Cardiac muscle cell (in vitro differentiated cells and primary cell): ENCODE results near the gene GNB2. TPM values are rescaled to one million over a fixed set of nuclear protein-coding genes. Genes with fewer than 3 reads are reported as not detected.

Experiments
- DNase-seq, 2 donors: peaks; one replicate each; pipeline versions ENCODE4 v3.0.0 to v3.0.0-alpha.2; 2010 to 2017; ENCODE audit warnings: low read depth in 1 of 2, low spot score in 1 of 2
- H3K27ac ChIP-seq: fragments of 200-600 bp; sonication (generic); 2 replicates; pipeline ENCODE4 v1.5.1; 2016
- H3K27me3 ChIP-seq: fragments of 200-600 bp; sonication (generic); 2 replicates; pipeline ENCODE4 v1.6.0; 2016; ENCODE audit warnings: control low read depth
- H3K36me3 ChIP-seq: fragments of 200-600 bp; sonication (generic); 2 replicates; pipeline ENCODE4 v1.5.1; 2016; ENCODE audit warnings: control low read depth
- H3K4me1 ChIP-seq: fragments of 200-600 bp; sonication (generic); 2 replicates; pipeline ENCODE4 v1.8.1; 2017; ENCODE audit warnings: low read depth, mild to moderate bottlenecking, mixed run types
- H3K4me3 ChIP-seq: fragments of 200-600 bp; sonication (generic); 2 replicates; pipeline ENCODE4 v1.5.1; 2016; ENCODE audit warnings: mild to moderate bottlenecking
- H3K9me3 ChIP-seq: fragments of 200-600 bp; sonication (generic); 2 replicates; pipeline ENCODE4 v1.5.1; 2017; ENCODE audit warnings: low read depth, mild to moderate bottlenecking, control low read depth
- polyA plus RNA-seq: library from polyadenylated mRNA; unstranded; fragments of >200 nt; fragmentation: Nextera tagmentation; extraction: Ambion mirVana; gene quantifications from 2 replicates; pipeline ENCODE4 v1.2.1, GENCODE V29; 2016
- total RNA-seq: library from RNA; depleted of rRNA; stranded (reverse); fragments of >200 nt; gene quantifications from 2 replicates; pipeline ENCODE4 v1.2.3, GENCODE V29; 2016
- TF ChIP-seq, protein P1 (sequence below): IDR thresholded peaks from 2 replicates; pipeline ENCODE4 v1.5.1; 2012; ENCODE audit warnings: low read depth, mild to moderate bottlenecking, low read length

Gene GNB2
- total and polyA plus RNA-seq, 2 experiments from 2014 or later, result 234 to 241 TPM

DNA sequence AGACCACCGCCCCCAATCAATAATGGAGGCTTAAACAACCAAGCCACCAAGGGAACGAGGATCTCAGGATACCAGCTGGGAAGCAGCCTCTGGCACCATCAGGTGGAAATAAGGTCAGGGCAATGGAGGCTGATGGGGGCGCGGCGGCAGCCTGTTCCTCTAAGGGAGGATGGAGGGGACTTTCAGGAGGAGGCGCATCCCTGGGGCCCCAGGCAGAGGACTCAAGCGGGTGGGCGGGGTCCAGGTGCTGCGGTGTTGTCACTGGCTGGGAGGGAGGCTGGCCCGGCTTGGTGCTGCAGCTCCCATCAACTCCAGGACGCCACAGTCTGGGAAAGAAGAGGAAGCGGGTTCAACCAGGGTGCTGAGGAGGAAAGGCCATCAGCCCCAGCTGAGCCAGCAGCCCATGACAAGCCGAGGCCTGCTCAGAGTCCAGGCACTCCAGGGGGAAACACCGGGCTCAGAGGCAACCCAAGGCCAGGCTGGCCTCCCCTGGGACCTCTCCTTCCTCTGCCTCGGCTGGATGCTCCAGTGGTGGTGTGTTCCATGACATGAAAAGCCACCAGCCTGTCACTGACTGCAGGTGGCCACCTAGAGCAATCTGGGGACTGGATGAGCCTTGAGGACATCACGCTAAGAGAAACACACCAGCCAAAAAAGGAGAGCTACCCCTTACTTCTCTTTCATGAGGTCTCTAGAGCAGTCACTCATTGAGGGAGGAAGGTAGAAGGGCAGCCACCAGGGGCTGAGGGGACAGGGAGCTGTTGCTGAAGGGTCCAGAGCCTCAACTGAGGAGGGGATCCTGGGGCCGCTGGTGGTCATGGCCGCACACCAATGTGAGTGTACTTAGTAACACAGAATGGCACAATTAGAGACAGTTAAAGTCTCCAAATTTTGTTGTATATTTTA lies 15.9 kb downstream of the GNB2 start:
- H3K4me1 ChIP-seq, result peaks cover 16% of the 10 kb centered on the region
- H3K36me3 ChIP-seq, result peaks cover 28% of the 10 kb centered on the region
- H3K27me3 ChIP-seq, result no peaks in the 10 kb centered on the region
- TF ChIP-seq, protein P1, sequence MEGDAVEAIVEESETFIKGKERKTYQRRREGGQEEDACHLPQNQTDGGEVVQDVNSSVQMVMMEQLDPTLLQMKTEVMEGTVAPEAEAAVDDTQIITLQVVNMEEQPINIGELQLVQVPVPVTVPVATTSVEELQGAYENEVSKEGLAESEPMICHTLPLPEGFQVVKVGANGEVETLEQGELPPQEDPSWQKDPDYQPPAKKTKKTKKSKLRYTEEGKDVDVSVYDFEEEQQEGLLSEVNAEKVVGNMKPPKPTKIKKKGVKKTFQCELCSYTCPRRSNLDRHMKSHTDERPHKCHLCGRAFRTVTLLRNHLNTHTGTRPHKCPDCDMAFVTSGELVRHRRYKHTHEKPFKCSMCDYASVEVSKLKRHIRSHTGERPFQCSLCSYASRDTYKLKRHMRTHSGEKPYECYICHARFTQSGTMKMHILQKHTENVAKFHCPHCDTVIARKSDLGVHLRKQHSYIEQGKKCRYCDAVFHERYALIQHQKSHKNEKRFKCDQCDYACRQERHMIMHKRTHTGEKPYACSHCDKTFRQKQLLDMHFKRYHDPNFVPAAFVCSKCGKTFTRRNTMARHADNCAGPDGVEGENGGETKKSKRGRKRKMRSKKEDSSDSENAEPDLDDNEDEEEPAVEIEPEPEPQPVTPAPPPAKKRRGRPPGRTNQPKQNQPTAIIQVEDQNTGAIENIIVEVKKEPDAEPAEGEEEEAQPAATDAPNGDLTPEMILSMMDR, result no peak
- DNase-seq, result no peak
- no peak overlapping the region for H3K4me3 ChIP-seq
- no peak overlapping the region for H3K27ac ChIP-seq
- no peaks in the 10 kb centered on the region for H3K9me3 ChIP-seq

DNA sequence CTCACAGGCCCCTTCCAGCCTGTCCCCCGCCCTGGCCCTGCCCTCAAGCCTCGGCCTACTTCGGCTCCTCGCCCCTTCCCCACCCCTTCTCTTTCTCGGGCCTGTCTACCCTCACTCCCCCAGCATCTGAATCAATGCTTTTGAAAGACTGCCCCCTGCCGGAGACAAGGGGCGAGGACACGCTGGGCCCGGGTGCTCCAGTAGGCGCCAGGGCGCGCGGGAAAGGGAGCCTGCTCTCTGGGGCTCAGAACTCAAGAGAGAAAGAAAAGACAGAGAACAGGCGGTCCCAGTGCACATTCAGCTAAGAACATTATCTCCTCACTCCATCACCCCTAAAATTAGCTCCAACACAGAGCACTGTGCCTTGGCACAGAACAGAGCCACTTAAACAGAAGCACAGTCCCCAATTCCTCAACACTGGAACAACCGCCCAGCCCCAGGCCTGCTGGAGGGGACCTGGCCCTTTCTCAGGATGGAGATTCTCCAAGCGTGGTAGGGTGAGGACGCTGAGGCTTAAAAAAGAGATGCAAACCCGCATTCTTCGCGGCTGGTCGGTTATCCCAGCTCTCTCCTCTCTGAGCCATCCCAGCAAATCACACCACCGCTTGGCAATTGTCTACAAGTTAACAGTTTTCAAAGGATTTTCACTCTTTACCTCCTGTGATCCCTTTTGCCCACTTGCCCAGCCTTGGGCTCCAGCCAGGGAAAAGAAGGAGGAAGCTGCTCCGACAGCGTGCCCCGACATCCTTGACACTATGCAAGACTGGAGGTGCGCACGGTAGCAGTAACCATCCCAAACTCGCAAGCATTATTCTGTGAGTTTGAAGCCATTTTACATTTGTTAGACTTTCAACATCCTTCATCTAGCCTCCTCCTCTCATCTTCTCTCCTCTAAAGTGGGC lies 18.4 kb downstream of the GNB2 start:
- no peaks in the 10 kb centered on the region for H3K27me3 ChIP-seq
- peak; percentile 78 to 90 for DNase-seq
- no peaks in the 10 kb centered on the region for H3K9me3 ChIP-seq
- TF ChIP-seq, protein P1, result peak; percentile 92
- H3K27ac ChIP-seq, result no peak overlapping the region
- peak overlapping the region; percentile 2 for H3K4me3 ChIP-seq
- peaks cover 13% of the 10 kb centered on the region for H3K36me3 ChIP-seq
- H3K4me1 ChIP-seq, result peaks cover 16% of the 10 kb centered on the region

DNA sequence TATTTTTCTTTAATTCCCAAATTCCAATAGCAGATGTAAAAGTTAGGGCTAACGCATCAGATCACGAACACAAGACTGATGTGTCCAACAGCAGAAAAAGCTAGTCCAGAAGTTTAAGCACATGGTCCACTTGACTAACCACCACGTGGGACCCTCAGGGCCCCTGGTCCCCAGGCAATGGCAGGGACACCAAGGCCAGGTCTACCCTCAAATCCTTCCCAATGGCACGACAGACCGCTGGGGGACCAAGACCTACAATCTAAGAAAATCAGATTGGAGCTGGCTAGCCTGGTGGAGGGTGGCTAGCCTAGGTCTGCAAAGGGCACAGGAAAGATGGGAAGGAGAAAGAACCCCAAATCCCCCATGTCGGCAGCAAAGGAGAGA lies 19.0 kb downstream of the GNB2 start:
- TF ChIP-seq, protein P1, result no peak
- Histone ChIP-seq H3K4me1 (peaks cover 16% of the 10 kb centered on the region), H3K27ac (no peak overlapping the region), H3K4me3 (peak overlapping the region; percentile 95), H3K27me3 (no peaks in the 10 kb centered on the region), H3K36me3 (peaks cover 7% of the 10 kb centered on the region), H3K9me3 (no peaks in the 10 kb centered on the region)
- DNase-seq, result no peak

DNA sequence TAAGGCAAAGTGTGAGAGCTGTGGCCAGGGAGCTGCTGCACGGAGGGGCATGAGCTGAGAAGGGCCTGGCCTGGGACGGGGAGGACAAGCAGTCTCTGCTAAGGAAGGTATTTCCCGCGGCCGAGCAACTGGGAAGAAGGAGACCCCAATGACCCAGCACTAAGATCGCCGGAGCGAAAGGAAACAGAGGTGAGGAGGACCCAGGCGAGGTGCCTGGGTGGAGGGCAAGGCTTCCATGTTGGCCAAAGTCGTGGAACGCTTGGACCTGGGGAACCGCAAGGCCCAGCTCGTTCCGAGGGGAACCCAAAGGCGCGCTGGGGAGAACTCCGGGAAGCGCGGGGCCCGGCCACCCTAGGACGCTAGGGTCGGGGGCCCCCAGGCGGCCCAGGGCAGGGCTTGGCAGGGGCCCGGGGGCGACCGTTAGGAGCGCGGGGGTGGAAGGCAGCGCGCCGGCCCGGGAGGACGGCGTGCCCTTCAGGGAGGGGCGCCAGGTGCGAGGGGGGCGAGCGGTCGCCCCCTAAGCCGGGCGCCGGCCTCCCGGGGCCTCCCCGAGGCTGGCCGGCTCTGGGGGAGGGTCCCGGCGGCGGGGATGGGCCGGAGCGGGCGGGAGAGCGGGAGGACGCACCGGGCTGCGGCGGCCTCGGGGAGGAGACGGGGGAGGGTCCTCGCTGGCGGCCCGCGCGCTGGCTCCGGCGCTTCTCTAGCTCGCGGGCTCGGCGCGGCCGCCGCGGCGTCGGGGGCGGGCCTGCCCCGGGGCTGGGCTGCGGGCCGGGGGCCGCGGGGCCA lies 20.0 kb downstream of the GNB2 start:
- peak overlapping the region; percentile 93 for H3K27ac ChIP-seq
- DNase-seq, result peak in 1 of 2 donors; percentile 63

More for the DNA sequence above, 20.0 kb downstream of the GNB2 start:
- Histone ChIP-seq H3K27me3 (no peaks in the 10 kb centered on the region), H3K9me3 (no peaks in the 10 kb centered on the region), H3K4me3 (peak overlapping the region; percentile 95), H3K4me1 (peaks cover 16% of the 10 kb centered on the region), H3K36me3 (no peaks in the 10 kb centered on the region)
- TF ChIP-seq, protein P1, result no peak
